ENCODE measurements around the gene EHBP1.
A peak's percentile ranks its signal among the peaks of the same experiment; 100 is the strongest.

EHBP1 gene

GRCh38 chr2:62811972-62812371 lies 106.5 kb downstream of the EHBP1 start:
- no peak overlapping the region for H3K9ac ChIP-seq (ENCODE audit: low read length)
- WGBS = no CpG with 5 or more reads among the region's 2 CpGs

GRCh38 chr2:62812921-62813825 lies 107.7 kb downstream of the EHBP1 start:
- Histone ChIP-seq H2AK5ac (ENCODE audit: low read length, severe bottlenecking) (no peak overlapping the region), H3K9ac (ENCODE audit: low read length) (no peak overlapping the region), H3K14ac (ENCODE audit: low read length in 2 of 2) (peak overlapping the region in 1 of 2 experiments; percentile 76), H2BK120ac (ENCODE audit: low read depth, low read length) (peak overlapping the region; percentile 66), H3K9me3 (ENCODE audit: control insufficient read depth, low read length) (no peaks in the 10 kb centered on the region), H3K23ac (ENCODE audit: low read length in 2 of 2) (peak overlapping the region in 1 of 2 experiments; percentile 34), H3K18ac (ENCODE audit: low read depth in 1 of 2, low read length in 2 of 2) (peak overlapping the region; percentile 37 to 45), H2BK15ac (ENCODE audit: low read depth, poor library complexity, severe bottlenecking) (no peak overlapping the region), H2AFZ (ENCODE audit: low read depth, low read length) (no peak overlapping the region), H3K36me3 (ENCODE audit: control insufficient read depth in 1 of 2, insufficient read depth in 2 of 2, low read depth in 1 of 2, low read length in 2 of 2) (peaks cover 0 to 6% of the 10 kb centered on the region in 2 experiments), H3K4me3 (ENCODE audit: insufficient read depth in 1 of 2, low read depth in 1 of 2, low read length in 2 of 2) (no peak overlapping the region), H2BK12ac (ENCODE audit: low read length in 2 of 2) (peak overlapping the region; percentile 65 to 86), H4K91ac (ENCODE audit: low read length) (peak overlapping the region; percentile 78), H4K8ac (ENCODE audit: low read length) (peak overlapping the region; percentile 81), H3K79me1 (replicated peaks; ENCODE audit: low read length, poor library complexity, severe bottlenecking) (peaks cover 20% of the 10 kb centered on the region), H3K4me2 (ENCODE audit: low read length, poor library complexity, severe bottlenecking) (no peak overlapping the region), H3K4me1 (ENCODE audit: control insufficient read depth, insufficient read depth, low read depth, low read length) (peaks cover 3% of the 10 kb centered on the region), H3K4ac (ENCODE audit: low read depth in 1 of 2, low read length in 2 of 2) (peak overlapping the region in 1 of 2 experiments; percentile 65), H2BK5ac (ENCODE audit: low read depth, low read length, poor library complexity, severe bottlenecking) (no peak overlapping the region), H3K27me3 (ENCODE audit: control insufficient read depth in 1 of 2, insufficient read depth in 1 of 2, low read length in 2 of 2) (no peaks in the 10 kb centered on the region), H3K27ac (ENCODE audit: low read length, poor library complexity, severe bottlenecking) (no peak overlapping the region)
- no peak for DNase-seq
- WGBS = 81% methylated on average over 6 of the region's 6 CpGs

More at GRCh38 chr2:62811972-62812371, 106.5 kb downstream of the EHBP1 start:
- H3K14ac ChIP-seq (ENCODE audit: low read length in 2 of 2) = peak overlapping the region in 1 of 2 experiments; percentile 74
- no peak overlapping the region for H3K4me3 ChIP-seq (ENCODE audit: insufficient read depth in 1 of 2, low read depth in 1 of 2, low read length in 2 of 2)
- peaks cover 18% of the 10 kb centered on the region for H3K79me1 ChIP-seq (replicated peaks; ENCODE audit: low read length, poor library complexity, severe bottlenecking)
- H3K36me3 ChIP-seq (ENCODE audit: control insufficient read depth in 1 of 2, insufficient read depth in 2 of 2, low read depth in 1 of 2, low read length in 2 of 2) = peaks cover 0 to 16% of the 10 kb centered on the region in 2 experiments
- H2BK120ac ChIP-seq (ENCODE audit: low read depth, low read length) = no peak overlapping the region
- no peaks in the 10 kb centered on the region for H3K27me3 ChIP-seq (ENCODE audit: control insufficient read depth in 1 of 2, insufficient read depth in 1 of 2, low read length in 2 of 2)
- H3K4me2 ChIP-seq (ENCODE audit: low read length, poor library complexity, severe bottlenecking) = no peak overlapping the region
- DNase-seq = no peak
- H3K18ac ChIP-seq (ENCODE audit: low read depth in 1 of 2, low read length in 2 of 2) = peak overlapping the region in 1 of 2 experiments; percentile 43
- no peak overlapping the region for H2BK5ac ChIP-seq (ENCODE audit: low read depth, low read length, poor library complexity, severe bottlenecking)
- no peak overlapping the region for H4K91ac ChIP-seq (ENCODE audit: low read length)
- H2BK12ac ChIP-seq (ENCODE audit: low read length in 2 of 2) = no peak overlapping the region
- H3K9me3 ChIP-seq (ENCODE audit: control insufficient read depth, low read length) = peaks cover 5% of the 10 kb centered on the region
- H3K23ac ChIP-seq (ENCODE audit: low read length in 2 of 2) = no peak overlapping the region
- H3K27ac ChIP-seq (ENCODE audit: low read length, poor library complexity, severe bottlenecking) = no peak overlapping the region
- no peak overlapping the region for H2BK15ac ChIP-seq (ENCODE audit: low read depth, poor library complexity, severe bottlenecking)
- no peak overlapping the region for H4K8ac ChIP-seq (ENCODE audit: low read length)
- peaks cover 3% of the 10 kb centered on the region for H3K4me1 ChIP-seq (ENCODE audit: control insufficient read depth, insufficient read depth, low read depth, low read length)
- no peak overlapping the region for H2AFZ ChIP-seq (ENCODE audit: low read depth, low read length)
- H3K4ac ChIP-seq (ENCODE audit: low read depth in 1 of 2, low read length in 2 of 2) = no peak overlapping the region
- no peak overlapping the region for H2AK5ac ChIP-seq (ENCODE audit: low read length, severe bottlenecking)

- peaks cover 3% of the 10 kb centered on the region for H3K4me1 ChIP-seq (ENCODE audit: control insufficient read depth, insufficient read depth, low read depth, low read length)
- no peak overlapping the region for H4K91ac ChIP-seq (ENCODE audit: low read length)
- no peak overlapping the region for H3K4me2 ChIP-seq (ENCODE audit: low read length, poor library complexity, severe bottlenecking)
- H3K14ac ChIP-seq (ENCODE audit: low read length in 2 of 2) = no peak overlapping the region
- H3K9me3 ChIP-seq (ENCODE audit: control insufficient read depth, low read length) = no peaks in the 10 kb centered on the region
- no peak overlapping the region for H2BK120ac ChIP-seq (ENCODE audit: low read depth, low read length)
- no peak overlapping the region for H2BK15ac ChIP-seq (ENCODE audit: low read depth, poor library complexity, severe bottlenecking)
- H3K9ac ChIP-seq (ENCODE audit: low read length) = no peak overlapping the region
- no peak overlapping the region for H2BK12ac ChIP-seq (ENCODE audit: low read length in 2 of 2)
- H2BK5ac ChIP-seq (ENCODE audit: low read depth, low read length, poor library complexity, severe bottlenecking) = no peak overlapping the region
- H3K36me3 ChIP-seq (ENCODE audit: control insufficient read depth in 1 of 2, insufficient read depth in 2 of 2, low read depth in 1 of 2, low read length in 2 of 2) = peaks cover 0 to 2% of the 10 kb centered on the region in 2 experiments
- H3K18ac ChIP-seq (ENCODE audit: low read depth in 1 of 2, low read length in 2 of 2) = peak overlapping the region in 1 of 2 experiments; percentile 68
- H3K4ac ChIP-seq (ENCODE audit: low read depth in 1 of 2, low read length in 2 of 2) = no peak overlapping the region
- H3K27me3 ChIP-seq (ENCODE audit: control insufficient read depth in 1 of 2, insufficient read depth in 1 of 2, low read length in 2 of 2) = no peaks in the 10 kb centered on the region
- peak; percentile 78 for DNase-seq
- H4K8ac ChIP-seq (ENCODE audit: low read length) = no peak overlapping the region
- H3K23ac ChIP-seq (ENCODE audit: low read length in 2 of 2) = no peak overlapping the region
- no peak overlapping the region for H2AFZ ChIP-seq (ENCODE audit: low read depth, low read length)
- peaks cover 20% of the 10 kb centered on the region for H3K79me1 ChIP-seq (replicated peaks; ENCODE audit: low read length, poor library complexity, severe bottlenecking)
- H3K4me3 ChIP-seq (ENCODE audit: insufficient read depth in 1 of 2, low read depth in 1 of 2, low read length in 2 of 2) = no peak overlapping the region
- H3K27ac ChIP-seq (ENCODE audit: low read length, poor library complexity, severe bottlenecking) = no peak overlapping the region
- no peak overlapping the region for H2AK5ac ChIP-seq (ENCODE audit: low read length, severe bottlenecking)
Observed at GRCh38 chr2:62814123-62814522, 108.6 kb downstream of the EHBP1 start.

- H3K4ac ChIP-seq (ENCODE audit: low read depth in 1 of 2, low read length in 2 of 2) = no peak overlapping the region
- H3K9me3 ChIP-seq (ENCODE audit: control insufficient read depth, low read length) = no peaks in the 10 kb centered on the region
- WGBS = 87% methylated on average over 1 of the region's 1 CpG
- H3K27ac ChIP-seq (ENCODE audit: low read length, poor library complexity, severe bottlenecking) = no peak overlapping the region
- H3K4me3 ChIP-seq (ENCODE audit: insufficient read depth in 1 of 2, low read depth in 1 of 2, low read length in 2 of 2) = no peak overlapping the region
- no peak for DNase-seq
- no peak overlapping the region for H2BK12ac ChIP-seq (ENCODE audit: low read length in 2 of 2)
- H3K14ac ChIP-seq (ENCODE audit: low read length in 2 of 2) = no peak overlapping the region
- no peak overlapping the region for H2BK120ac ChIP-seq (ENCODE audit: low read depth, low read length)
- no peak overlapping the region for H4K91ac ChIP-seq (ENCODE audit: low read length)
- no peak overlapping the region for H2AFZ ChIP-seq (ENCODE audit: low read depth, low read length)
- H3K27me3 ChIP-seq (ENCODE audit: control insufficient read depth in 1 of 2, insufficient read depth in 1 of 2, low read length in 2 of 2) = no peaks in the 10 kb centered on the region
- peak overlapping the region; percentile 10 for H3K9ac ChIP-seq (ENCODE audit: low read length)
- H2AK5ac ChIP-seq (ENCODE audit: low read length, severe bottlenecking) = no peak overlapping the region
- H4K8ac ChIP-seq (ENCODE audit: low read length) = no peak overlapping the region
- no peaks in the 10 kb centered on the region for H3K36me3 ChIP-seq (ENCODE audit: control insufficient read depth in 1 of 2, insufficient read depth in 2 of 2, low read depth in 1 of 2, low read length in 2 of 2)
- no peak overlapping the region for H3K23ac ChIP-seq (ENCODE audit: low read length in 2 of 2)
- no peak overlapping the region for H3K4me2 ChIP-seq (ENCODE audit: low read length, poor library complexity, severe bottlenecking)
- peaks cover 3% of the 10 kb centered on the region for H3K4me1 ChIP-seq (ENCODE audit: control insufficient read depth, insufficient read depth, low read depth, low read length)
- no peak overlapping the region for H2BK15ac ChIP-seq (ENCODE audit: low read depth, poor library complexity, severe bottlenecking)
- peak overlapping the region in 1 of 2 experiments; percentile 33 for H3K18ac ChIP-seq (ENCODE audit: low read depth in 1 of 2, low read length in 2 of 2)
- no peak overlapping the region for H2BK5ac ChIP-seq (ENCODE audit: low read depth, low read length, poor library complexity, severe bottlenecking)
- H3K79me1 ChIP-seq (replicated peaks; ENCODE audit: low read length, poor library complexity, severe bottlenecking) = peaks cover 15% of the 10 kb centered on the region
Observed at GRCh38 chr2:62817348-62817747, 111.8 kb downstream of the EHBP1 start.
